MM.1S (cell line): Measurements from ENCODE around the gene MSANTD1.

Experiments used
- DNase-seq: peaks from one replicate; pipeline ENCODE4 v3.0.0-alpha.2; 2015
- H2AFZ ChIP-seq: fragments of 300-600 bp; sonication (generic); 2 replicates; pipeline ENCODE4 v1.6.0; 2016; ENCODE audit warnings: antibody characterized with exemption, low read length
- H3F3A ChIP-seq: fragments of 300-600 bp; sonication (generic); 2 replicates; pipeline ENCODE4 v1.6.1; 2016; ENCODE audit warnings: mild to moderate bottlenecking, antibody characterized with exemption, low read length, moderate library complexity, mixed read lengths; ENCODE audit not compliant: insufficient read depth
- H3K27ac ChIP-seq: fragments of 300-600 bp; sonication (generic); 2 replicates; pipeline ENCODE4 v1.5.1; 2016; ENCODE audit warnings: mild to moderate bottlenecking, low read length
- H3K27me3 ChIP-seq: fragments of 300-600 bp; sonication (generic); replicated peaks from 2 replicates; pipeline ENCODE4 v1.6.0; 2016; ENCODE audit warnings: low read length; ENCODE audit not compliant: insufficient read depth
- H3K36me3 ChIP-seq: fragments of 300-600 bp; sonication (generic); replicated peaks from 2 replicates; pipeline ENCODE4 v1.6.1; 2016; ENCODE audit warnings: mild to moderate bottlenecking, low read length, mixed read lengths; ENCODE audit not compliant: insufficient read depth
- H3K4me1 ChIP-seq: fragments of 300-600 bp; sonication (generic); 2 replicates; pipeline ENCODE4 v1.6.1; 2016; ENCODE audit warnings: low read length, mixed read lengths
- H3K4me2 ChIP-seq: fragments of 300-600 bp; sonication (generic); 2 replicates; pipeline ENCODE4 v1.6.0; 2016; ENCODE audit warnings: low read depth, low read length
- H3K4me3 ChIP-seq: fragments of 300-600 bp; sonication (generic); 2 replicates; pipeline ENCODE4 v1.5.1; 2016; ENCODE audit warnings: low read length, mixed read lengths
- H3K79me2 ChIP-seq: fragments of 300-600 bp; sonication (generic); 2 replicates; pipeline ENCODE4 v1.6.1; 2016; ENCODE audit warnings: mixed run types, low read length, mixed read lengths
- H3K9ac ChIP-seq: fragments of 300-600 bp; sonication (generic); 2 replicates; pipeline ENCODE4 v1.6.1; 2016; ENCODE audit warnings: low read length, mixed read lengths
- H3K9me2 ChIP-seq: fragments of 300-600 bp; sonication (generic); replicated peaks from 2 replicates; pipeline ENCODE4 v1.6.1; 2016; ENCODE audit warnings: mild to moderate bottlenecking, low read length, mixed read lengths; ENCODE audit not compliant: insufficient read depth
- H3K9me3 ChIP-seq: fragments of 300-600 bp; sonication (generic); replicated peaks from 2 replicates; pipeline ENCODE4 v1.6.1; 2016; ENCODE audit warnings: mild to moderate bottlenecking, low read length, mixed read lengths; ENCODE audit not compliant: insufficient read depth
- H4K20me1 ChIP-seq: fragments of 300-600 bp; sonication (generic); 2 replicates; pipeline ENCODE4 v1.6.1; 2016; ENCODE audit warnings: mild to moderate bottlenecking, low read length, moderate library complexity, mixed read lengths; ENCODE audit not compliant: insufficient read depth
- EZH2 ChIP-seq: fragments of 300-600 bp; sonication (generic); optimal IDR thresholded peaks from 2 replicates; pipeline ENCODE3; 2017; ENCODE audit warnings: low read depth, mild to moderate bottlenecking, antibody characterized with exemption, low read length, mixed read lengths
- EZH2phosphoT487 ChIP-seq: fragments of 300-600 bp; sonication (generic); IDR thresholded peaks from 2 replicates; pipeline ENCODE4 v1.6.1; 2018; ENCODE audit warnings: antibody characterized with exemption, low read length
- TF ChIP-seq, protein P1 (sequence below): fragments of 300-600 bp; sonication (generic); IDR thresholded peaks from 2 replicates; pipeline ENCODE4 v1.5.1; 2016; ENCODE audit warnings: antibody characterized with exemption, low read length, mixed read lengths

The MSANTD1 gene

DNA sequence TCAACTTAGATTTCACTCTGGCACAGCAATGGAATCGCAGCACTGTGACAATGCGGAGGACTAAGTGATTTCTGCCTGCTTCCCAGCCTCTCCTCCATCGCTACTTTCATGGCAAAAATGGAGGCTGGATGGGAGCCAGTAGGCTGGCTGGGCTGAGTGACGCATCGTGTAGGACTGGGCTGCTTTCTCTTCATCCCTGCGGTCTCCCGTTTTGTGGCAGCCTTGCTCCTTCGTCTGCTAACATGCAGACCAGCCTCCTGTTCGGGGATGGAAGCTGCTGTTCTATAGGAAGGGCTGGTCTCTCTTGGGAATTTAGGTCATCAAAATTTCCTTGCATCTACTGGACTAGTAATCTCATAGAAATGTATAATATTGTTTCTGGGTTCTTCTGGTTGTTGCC, 28.0 kb downstream of the MSANTD1 start:
- H2AFZ ChIP-seq: no peak overlapping the region
- H3K27ac ChIP-seq: no peak overlapping the region
- H3K9ac ChIP-seq: no peak overlapping the region
- H3K4me1 ChIP-seq: no peaks in the 10 kb centered on the region
- no peaks in the 10 kb centered on the region for H3K9me2 ChIP-seq
- no peak overlapping the region for H3K4me3 ChIP-seq
- no peak for DNase-seq
- no peaks in the 10 kb centered on the region for H3K36me3 ChIP-seq
- H3F3A ChIP-seq: no peaks in the 10 kb centered on the region
- peaks cover under 1% of the 10 kb centered on the region; the same call in 1 of the 2 replicates for H3K27me3 ChIP-seq
- H3K9me3 ChIP-seq: no peaks in the 10 kb centered on the region
- H3K79me2 ChIP-seq: no peaks in the 10 kb centered on the region
- no peak for TF ChIP-seq EZH2
- TF ChIP-seq, protein P1, sequence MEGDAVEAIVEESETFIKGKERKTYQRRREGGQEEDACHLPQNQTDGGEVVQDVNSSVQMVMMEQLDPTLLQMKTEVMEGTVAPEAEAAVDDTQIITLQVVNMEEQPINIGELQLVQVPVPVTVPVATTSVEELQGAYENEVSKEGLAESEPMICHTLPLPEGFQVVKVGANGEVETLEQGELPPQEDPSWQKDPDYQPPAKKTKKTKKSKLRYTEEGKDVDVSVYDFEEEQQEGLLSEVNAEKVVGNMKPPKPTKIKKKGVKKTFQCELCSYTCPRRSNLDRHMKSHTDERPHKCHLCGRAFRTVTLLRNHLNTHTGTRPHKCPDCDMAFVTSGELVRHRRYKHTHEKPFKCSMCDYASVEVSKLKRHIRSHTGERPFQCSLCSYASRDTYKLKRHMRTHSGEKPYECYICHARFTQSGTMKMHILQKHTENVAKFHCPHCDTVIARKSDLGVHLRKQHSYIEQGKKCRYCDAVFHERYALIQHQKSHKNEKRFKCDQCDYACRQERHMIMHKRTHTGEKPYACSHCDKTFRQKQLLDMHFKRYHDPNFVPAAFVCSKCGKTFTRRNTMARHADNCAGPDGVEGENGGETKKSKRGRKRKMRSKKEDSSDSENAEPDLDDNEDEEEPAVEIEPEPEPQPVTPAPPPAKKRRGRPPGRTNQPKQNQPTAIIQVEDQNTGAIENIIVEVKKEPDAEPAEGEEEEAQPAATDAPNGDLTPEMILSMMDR: no peak
- H3K4me2 ChIP-seq: no peak overlapping the region
- no peaks in the 10 kb centered on the region for H4K20me1 ChIP-seq

- TF ChIP-seq, protein P1: no peak
- no peak for TF ChIP-seq EZH2
- no peak for TF ChIP-seq EZH2phosphoT487
- no peaks in the 10 kb centered on the region for H3K79me2 ChIP-seq
Observed at GRCh38 chr4:3280466-3280865, 31.5 kb downstream of the MSANTD1 start.

DNA sequence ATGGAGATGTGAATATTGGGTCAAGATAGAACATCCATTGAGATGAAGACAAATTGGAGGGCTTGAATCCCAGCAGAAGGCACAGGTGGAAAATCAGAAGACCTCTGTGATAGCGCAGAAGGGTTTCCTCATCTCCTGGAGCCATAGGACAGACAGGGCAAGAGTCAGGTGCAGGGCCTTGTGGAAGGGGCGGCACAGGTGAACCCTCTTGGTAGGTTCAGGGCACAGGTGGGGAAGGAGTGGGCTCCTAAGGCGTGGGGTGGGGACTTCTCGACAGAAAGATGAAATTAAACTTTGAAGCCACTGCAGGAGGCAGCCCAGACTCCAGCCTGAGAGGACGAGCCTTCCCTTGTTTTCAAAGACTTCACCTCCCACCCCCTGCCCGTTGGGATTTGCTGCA, 34.5 kb downstream of the MSANTD1 start:
- no peak overlapping the region for H3K27ac ChIP-seq
- no peaks in the 10 kb centered on the region for H3K9me2 ChIP-seq
- no peak overlapping the region for H3K4me3 ChIP-seq
- peaks cover 7% of the 10 kb centered on the region; the same call in 1 of the 2 replicates for H3F3A ChIP-seq
- no peaks in the 10 kb centered on the region for H3K36me3 ChIP-seq
- H4K20me1 ChIP-seq: no peaks in the 10 kb centered on the region
- H3K4me1 ChIP-seq: peaks cover 12% of the 10 kb centered on the region
- TF ChIP-seq, protein P1: no peak
- no peak for TF ChIP-seq EZH2phosphoT487
- TF ChIP-seq EZH2: no peak
- H2AFZ ChIP-seq: no peak overlapping the region
- H3K9ac ChIP-seq: no peak overlapping the region
- no peaks in the 10 kb centered on the region for H3K9me3 ChIP-seq
- no peak overlapping the region for H3K4me2 ChIP-seq
- no peak for DNase-seq
- peaks cover 25% of the 10 kb centered on the region for H3K27me3 ChIP-seq
- H3K79me2 ChIP-seq: no peaks in the 10 kb centered on the region

More at GRCh38 chr4:3280466-3280865, 31.5 kb downstream of the MSANTD1 start:
- H3K4me2 ChIP-seq: no peak overlapping the region
- H3K27ac ChIP-seq: no peak overlapping the region
- no peak overlapping the region for H2AFZ ChIP-seq
- H3K4me1 ChIP-seq: no peaks in the 10 kb centered on the region
- no peaks in the 10 kb centered on the region for H3K9me3 ChIP-seq
- no peaks in the 10 kb centered on the region for H3F3A ChIP-seq
- H3K27me3 ChIP-seq: peaks cover 18% of the 10 kb centered on the region; the same call in 1 of the 2 replicates
- no peak overlapping the region for H3K9ac ChIP-seq
- H3K9me2 ChIP-seq: no peaks in the 10 kb centered on the region
- H3K36me3 ChIP-seq: no peaks in the 10 kb centered on the region
- H3K4me3 ChIP-seq: no peak overlapping the region
- no peak for DNase-seq
- no peaks in the 10 kb centered on the region for H4K20me1 ChIP-seq
